NCI-H345 treated with DMSO at 0.1 percent for 48 hours (cell line): ENCODE results near the gene ASB6.
"Not testable (repeated sequence)": the region's sequence is repeated elsewhere in the genome, so short reads cannot be mapped to it uniquely, and the experiment has no call there.

Experiments used
- DNase-seq: peaks from one replicate; lab custom pipeline; 2025; ENCODE audit not compliant: unreplicated experiment; lab: John Stamatoyannopoulos, UW

Gene ASB6

GRCh38 chr9:129644902-129645301 lies 3.0 kb upstream of the ASB6 start:
- DNase-seq = no peak

GRCh38 chr9:129644365-129644764 lies 2.4 kb upstream of the ASB6 start:
- DNase-seq = no peak

- DNase-seq = no peak
Measured at GRCh38 chr9:129643706-129644105, 1.8 kb upstream of the ASB6 start.

GRCh38 chr9:129640871-129641749 lies 841 bp downstream of the ASB6 start:
- DNase-seq = no peak

- DNase-seq = peak; percentile 38
Measured at GRCh38 chr9:129640086-129640870, 1.7 kb downstream of the ASB6 start.

GRCh38 chr9:129639756-129640085 lies 2.2 kb downstream of the ASB6 start:
- DNase-seq = no peak

GRCh38 chr9:129639034-129639630 lies 2.8 kb downstream of the ASB6 start:
- DNase-seq = no peak

GRCh38 chr9:129637673-129638439 lies 4.1 kb downstream of the ASB6 start:
- no peak for DNase-seq

GRCh38 chr9:129637102-129637501 lies 4.8 kb downstream of the ASB6 start:
- no peak for DNase-seq

GRCh38 chr9:129636343-129636742 lies 5.6 kb downstream of the ASB6 start:
- not testable (repeated sequence) for DNase-seq

GRCh38 chr9:129635099-129636065 lies 6.6 kb downstream of the ASB6 start:
- DNase-seq = no peak

- no peak for DNase-seq
Measured at GRCh38 chr9:129633848-129634247, 8.1 kb downstream of the ASB6 start.

GRCh38 chr9:129633207-129633606 lies 8.7 kb downstream of the ASB6 start:
- no peak for DNase-seq

GRCh38 chr9:129632460-129632859 lies 9.5 kb downstream of the ASB6 start:
- DNase-seq = no peak

- DNase-seq = no peak
Measured at GRCh38 chr9:129631674-129632129, 10.2 kb downstream of the ASB6 start.

- no peak for DNase-seq
Measured at GRCh38 chr9:129630967-129631673, 10.8 kb downstream of the ASB6 start.

GRCh38 chr9:129629251-129629820 lies 12.6 kb downstream of the ASB6 start:
- DNase-seq = no peak

GRCh38 chr9:129628709-129629108 lies 13.2 kb downstream of the ASB6 start:
- DNase-seq = no peak
